ENCODE results near the gene NAT9. TPM values are rescaled to one million over a fixed set of nuclear protein-coding genes. Genes with fewer than 3 reads are reported as not detected.
A peak's percentile ranks its signal among the peaks of the same experiment; 100 is the strongest.

NAT9 gene
- total RNA-seq, 1 donor from 2014 or later, result 67.8 TPM

- Mint-ChIP-seq H3K4me3 (ENCODE audit: unreplicated experiment) (no peak overlapping the region), H3K36me3 (ENCODE audit: unreplicated experiment) (no peaks in the 10 kb centered on the region), H3K27me3 (ENCODE audit: unreplicated experiment) (peaks cover 3% of the 10 kb centered on the region), H3K27ac (ENCODE audit: unreplicated experiment) (no peak overlapping the region), H3K9me3 (ENCODE audit: unreplicated experiment) (peaks cover 8% of the 10 kb centered on the region), H3K4me1 (ENCODE audit: low read depth, unreplicated experiment) (peaks cover 5% of the 10 kb centered on the region)
- no peak for DNase-seq
- TF ChIP-seq CTCF (IDR thresholded peaks at IDR 0.05; ENCODE audit: partially characterized antibody, unreplicated experiment), result no peak
Measured at GRCh38 chr17:74752822-74753401, 23.2 kb downstream of the NAT9 start.

- DNase-seq, result no peak
- peaks cover 8% of the 10 kb centered on the region for H3K9me3 Mint-ChIP-seq (ENCODE audit: unreplicated experiment)
- TF ChIP-seq CTCF (IDR thresholded peaks at IDR 0.05; ENCODE audit: partially characterized antibody, unreplicated experiment), result no peak
- peaks cover 5% of the 10 kb centered on the region for H3K4me1 Mint-ChIP-seq (ENCODE audit: low read depth, unreplicated experiment)
- no peak overlapping the region for H3K27ac Mint-ChIP-seq (ENCODE audit: unreplicated experiment)
- H3K27me3 Mint-ChIP-seq (ENCODE audit: unreplicated experiment), result peaks cover 3% of the 10 kb centered on the region
- H3K4me3 Mint-ChIP-seq (ENCODE audit: unreplicated experiment), result no peak overlapping the region
- H3K36me3 Mint-ChIP-seq (ENCODE audit: unreplicated experiment), result no peaks in the 10 kb centered on the region
Measured at GRCh38 chr17:74752415-74752814, 23.7 kb downstream of the NAT9 start.

GRCh38 chr17:74750327-74751069 lies 25.6 kb downstream of the NAT9 start:
- Mint-ChIP-seq H3K36me3 (ENCODE audit: unreplicated experiment) (no peaks in the 10 kb centered on the region), H3K27ac (ENCODE audit: unreplicated experiment) (no peak overlapping the region), H3K9me3 (ENCODE audit: unreplicated experiment) (peaks cover 8% of the 10 kb centered on the region), H3K27me3 (ENCODE audit: unreplicated experiment) (peaks cover 3% of the 10 kb centered on the region), H3K4me1 (ENCODE audit: low read depth, unreplicated experiment) (peaks cover 7% of the 10 kb centered on the region), H3K4me3 (ENCODE audit: unreplicated experiment) (peak overlapping the region; percentile 87)
- no peak for DNase-seq
- no peak for TF ChIP-seq CTCF (IDR thresholded peaks at IDR 0.05; ENCODE audit: partially characterized antibody, unreplicated experiment)

GRCh38 chr17:74750039-74750326 lies 26.2 kb downstream of the NAT9 start:
- Mint-ChIP-seq H3K4me3 (ENCODE audit: unreplicated experiment) (peak overlapping the region; percentile 87), H3K27me3 (ENCODE audit: unreplicated experiment) (peaks cover 3% of the 10 kb centered on the region), H3K27ac (ENCODE audit: unreplicated experiment) (peak overlapping the region; percentile 36), H3K9me3 (ENCODE audit: unreplicated experiment) (peaks cover 8% of the 10 kb centered on the region), H3K4me1 (ENCODE audit: low read depth, unreplicated experiment) (peaks cover 7% of the 10 kb centered on the region), H3K36me3 (ENCODE audit: unreplicated experiment) (no peaks in the 10 kb centered on the region)
- DNase-seq, result no peak
- no peak for TF ChIP-seq CTCF (IDR thresholded peaks at IDR 0.05; ENCODE audit: partially characterized antibody, unreplicated experiment)

- Mint-ChIP-seq H3K27ac (ENCODE audit: unreplicated experiment) (peak overlapping the region; percentile 36), H3K27me3 (ENCODE audit: unreplicated experiment) (peaks cover 3% of the 10 kb centered on the region), H3K9me3 (ENCODE audit: unreplicated experiment) (peaks cover 8% of the 10 kb centered on the region), H3K4me1 (ENCODE audit: low read depth, unreplicated experiment) (peaks cover 7% of the 10 kb centered on the region), H3K36me3 (ENCODE audit: unreplicated experiment) (no peaks in the 10 kb centered on the region), H3K4me3 (ENCODE audit: unreplicated experiment) (peak overlapping the region; percentile 87)
- DNase-seq, result no peak
- no peak for TF ChIP-seq CTCF (IDR thresholded peaks at IDR 0.05; ENCODE audit: partially characterized antibody, unreplicated experiment)
Measured at GRCh38 chr17:74749279-74750038, 26.7 kb downstream of the NAT9 start.

Measured in glutamatergic neuron (in vitro differentiated cells).